GM21367 (cell line): ENCODE results near the gene ST3GAL3.

Experiments used
- ATAC-seq: cut with Tn5 transposase; IDR thresholded peaks from one replicate; pipeline ENCODE4 v1.9.1; 2021; ENCODE audit not compliant: unreplicated experiment

ST3GAL3 gene

GRCh38 chr1:43936431-43937151 lies 229.3 kb downstream of the ST3GAL3 start:
- ATAC-seq, result no peak

GRCh38 chr1:43937179-43937865 lies 230.0 kb downstream of the ST3GAL3 start:
- ATAC-seq, result no peak

GRCh38 chr1:43938383-43938782 lies 231.0 kb downstream of the ST3GAL3 start:
- ATAC-seq, result no peak

- no peak for ATAC-seq
These were observed 231.7 kb downstream of the ST3GAL3 start for GRCh38 chr1:43938892-43939587.

- no peak for ATAC-seq
These were observed 235.1 kb downstream of the ST3GAL3 start for GRCh38 chr1:43942411-43942810.

- no peak for ATAC-seq
These were observed 237.5 kb downstream of the ST3GAL3 start for GRCh38 chr1:43944860-43945259.

GRCh38 chr1:43945674-43946235 lies 238.4 kb downstream of the ST3GAL3 start:
- ATAC-seq, result no peak

- peak; percentile 83 for ATAC-seq
These were observed 239.1 kb downstream of the ST3GAL3 start, which contains the start of gene IPO13 for GRCh38 chr1:43946236-43947060. Gene IPO13 (plus strand): TSS chr1:43946950. CDS start chr1:43947601, 651 bp downstream.

- no peak for ATAC-seq
These were observed 239.9 kb downstream of the ST3GAL3 start for GRCh38 chr1:43947061-43947873.

- no peak for ATAC-seq
These were observed 240.6 kb downstream of the ST3GAL3 start for GRCh38 chr1:43947874-43948437.

- ATAC-seq, result no peak
These were observed 242.3 kb downstream of the ST3GAL3 start for GRCh38 chr1:43949678-43950077.

GRCh38 chr1:43951021-43951985 lies 244.0 kb downstream of the ST3GAL3 start:
- ATAC-seq, result no peak

- no peak for ATAC-seq
These were observed 245.5 kb downstream of the ST3GAL3 start for GRCh38 chr1:43952731-43953346.

- ATAC-seq, result no peak
These were observed 246.0 kb downstream of the ST3GAL3 start for GRCh38 chr1:43953361-43953760.

GRCh38 chr1:43954036-43954435 lies 246.7 kb downstream of the ST3GAL3 start:
- ATAC-seq, result no peak

GRCh38 chr1:43956234-43956633 lies 248.9 kb downstream of the ST3GAL3 start:
- ATAC-seq, result no peak

GRCh38 chr1:43957407-43958040 lies 250.2 kb downstream of the ST3GAL3 start:
- ATAC-seq, result no peak
